Measurements from ENCODE around the gene ZNF76.

The ZNF76 gene

GRCh38 chr6:35243386-35243958 is 16.1 kb upstream of the ZNF76 start:
- Histone ChIP-seq H3K27me3 (ENCODE audit: low read depth, low read length) (no peaks in the 10 kb centered on the region), H3K4me2 (ENCODE audit: low read length) (no peak overlapping the region), H2AFZ (ENCODE audit: low read depth, low read length) (no peak overlapping the region), H3K79me2 (ENCODE audit: low read length) (no peaks in the 10 kb centered on the region), H3K36me3 (replicated peaks; ENCODE audit: low read depth, low read length) (no peaks in the 10 kb centered on the region), H3K27ac (ENCODE audit: low read length) (no peak overlapping the region), H3K4me3 (ENCODE audit: low read length) (no peak overlapping the region), H3K4me1 (ENCODE audit: low read length) (peaks cover 7% of the 10 kb centered on the region), H3K9ac (ENCODE audit: low read length) (no peak overlapping the region), H3K9me3 (ENCODE audit: insufficient read depth, low read length) (no peaks in the 10 kb centered on the region), H4K20me1 (ENCODE audit: insufficient read depth, low read length) (no peaks in the 10 kb centered on the region)
- TF ChIP-seq EZH2phosphoT487 (IDR thresholded peaks at IDR 0.05; ENCODE audit: low read depth) (no peak), CTCF (IDR thresholded peaks at IDR 0.05; ENCODE audit: low read depth, low read length) (no peak)

GRCh38 chr6:35244551-35244950 is 15.0 kb upstream of the ZNF76 start:
- Histone ChIP-seq H3K9ac (ENCODE audit: low read length) (no peak overlapping the region), H4K20me1 (ENCODE audit: insufficient read depth, low read length) (no peaks in the 10 kb centered on the region), H3K4me1 (ENCODE audit: low read length) (peaks cover 7% of the 10 kb centered on the region), H3K79me2 (ENCODE audit: low read length) (no peaks in the 10 kb centered on the region), H3K27ac (ENCODE audit: low read length) (no peak overlapping the region), H3K27me3 (ENCODE audit: low read depth, low read length) (no peaks in the 10 kb centered on the region), H3K4me2 (ENCODE audit: low read length) (no peak overlapping the region), H3K4me3 (ENCODE audit: low read length) (no peak overlapping the region), H2AFZ (ENCODE audit: low read depth, low read length) (no peak overlapping the region), H3K36me3 (replicated peaks; ENCODE audit: low read depth, low read length) (no peaks in the 10 kb centered on the region), H3K9me3 (ENCODE audit: insufficient read depth, low read length) (no peaks in the 10 kb centered on the region)
- no peak for TF ChIP-seq EZH2phosphoT487 (IDR thresholded peaks at IDR 0.05; ENCODE audit: low read depth)
- TF ChIP-seq CTCF (IDR thresholded peaks at IDR 0.05; ENCODE audit: low read depth, low read length) = no peak

- no peaks in the 10 kb centered on the region for H3K36me3 ChIP-seq (replicated peaks; ENCODE audit: low read depth, low read length)
- no peak overlapping the region for H3K4me3 ChIP-seq (ENCODE audit: low read length)
- no peaks in the 10 kb centered on the region for H3K79me2 ChIP-seq (ENCODE audit: low read length)
- peaks cover 7% of the 10 kb centered on the region for H3K4me1 ChIP-seq (ENCODE audit: low read length)
- H3K4me2 ChIP-seq (ENCODE audit: low read length) = no peak overlapping the region
- H2AFZ ChIP-seq (ENCODE audit: low read depth, low read length) = no peak overlapping the region
- no peak for TF ChIP-seq EZH2phosphoT487 (IDR thresholded peaks at IDR 0.05; ENCODE audit: low read depth)
- TF ChIP-seq CTCF (IDR thresholded peaks at IDR 0.05; ENCODE audit: low read depth, low read length) = no peak
- H3K27me3 ChIP-seq (ENCODE audit: low read depth, low read length) = no peaks in the 10 kb centered on the region
- H3K9me3 ChIP-seq (ENCODE audit: insufficient read depth, low read length) = no peaks in the 10 kb centered on the region
- no peak overlapping the region for H3K9ac ChIP-seq (ENCODE audit: low read length)
- H3K27ac ChIP-seq (ENCODE audit: low read length) = no peak overlapping the region
- H4K20me1 ChIP-seq (ENCODE audit: insufficient read depth, low read length) = no peaks in the 10 kb centered on the region
These were observed 11.8 kb upstream of the ZNF76 start for GRCh38 chr6:35247642-35248231.

- no peak overlapping the region for H3K27ac ChIP-seq (ENCODE audit: low read length)
- no peak overlapping the region for H3K4me2 ChIP-seq (ENCODE audit: low read length)
- no peaks in the 10 kb centered on the region for H3K79me2 ChIP-seq (ENCODE audit: low read length)
- H3K9me3 ChIP-seq (ENCODE audit: insufficient read depth, low read length) = no peaks in the 10 kb centered on the region
- TF ChIP-seq CTCF (IDR thresholded peaks at IDR 0.05; ENCODE audit: low read depth, low read length) = no peak
- TF ChIP-seq EZH2phosphoT487 (IDR thresholded peaks at IDR 0.05; ENCODE audit: low read depth) = no peak
- no peaks in the 10 kb centered on the region for H4K20me1 ChIP-seq (ENCODE audit: insufficient read depth, low read length)
- no peaks in the 10 kb centered on the region for H3K36me3 ChIP-seq (replicated peaks; ENCODE audit: low read depth, low read length)
- peaks cover 7% of the 10 kb centered on the region for H3K4me1 ChIP-seq (ENCODE audit: low read length)
- no peak overlapping the region for H3K4me3 ChIP-seq (ENCODE audit: low read length)
- H3K9ac ChIP-seq (ENCODE audit: low read length) = no peak overlapping the region
- H3K27me3 ChIP-seq (ENCODE audit: low read depth, low read length) = no peaks in the 10 kb centered on the region
- no peak overlapping the region for H2AFZ ChIP-seq (ENCODE audit: low read depth, low read length)
These were observed 11.2 kb upstream of the ZNF76 start for GRCh38 chr6:35248300-35248699.

Data from OCI-LY3 (cell line).